Stimulated activated memory B cell treated with anti-CD40 and anti-IgM and Interleukin-4, amounts not matched to agents 10 μg/mL and 1 μg/mL and 100 μg/mL, for 72 hours (primary cell): ENCODE data around the gene SERINC2.

Source experiments
- ATAC-seq: fragments of 150-1000 bp; cut with Tn5 transposase; 2 replicates; pipeline ENCODE4 v1.10.0; 2021
- H3K27ac Mint-ChIP-seq: one replicate; pipeline ENCODE4 v1.8.0; 2022; ENCODE audit warnings: mild to moderate bottlenecking, mixed read lengths
- H3K27me3 Mint-ChIP-seq: one replicate; pipeline ENCODE4 v1.8.0; 2022; ENCODE audit warnings: mixed read lengths
- H3K36me3 Mint-ChIP-seq: one replicate; pipeline ENCODE4 v1.8.0; 2022; ENCODE audit warnings: mixed read lengths
- H3K4me1 Mint-ChIP-seq: one replicate; pipeline ENCODE4 v1.8.0; 2022; ENCODE audit warnings: mixed read lengths
- H3K4me3 Mint-ChIP-seq: one replicate; pipeline ENCODE4 v1.8.0; 2022; ENCODE audit warnings: mild to moderate bottlenecking, moderate library complexity, mixed read lengths
- H3K9me3 Mint-ChIP-seq: one replicate; pipeline ENCODE4 v1.8.0; 2022; ENCODE audit warnings: mixed read lengths

Gene SERINC2

GRCh38 chr1:31398246-31398645 is 14.8 kb upstream of the SERINC2 start:
- H3K27ac Mint-ChIP-seq = no peak overlapping the region
- ATAC-seq = no peak
- peaks cover 19% of the 10 kb centered on the region for H3K4me1 Mint-ChIP-seq
- no peaks in the 10 kb centered on the region for H3K27me3 Mint-ChIP-seq
- no peaks in the 10 kb centered on the region for H3K9me3 Mint-ChIP-seq
- no peaks in the 10 kb centered on the region for H3K36me3 Mint-ChIP-seq
- H3K4me3 Mint-ChIP-seq = no peak overlapping the region

GRCh38 chr1:31399976-31400375 is 13.0 kb upstream of the SERINC2 start:
- no peak overlapping the region for H3K4me3 Mint-ChIP-seq
- no peaks in the 10 kb centered on the region for H3K36me3 Mint-ChIP-seq
- no peak for ATAC-seq
- no peaks in the 10 kb centered on the region for H3K27me3 Mint-ChIP-seq
- no peaks in the 10 kb centered on the region for H3K9me3 Mint-ChIP-seq
- no peak overlapping the region for H3K27ac Mint-ChIP-seq
- H3K4me1 Mint-ChIP-seq = peaks cover 10% of the 10 kb centered on the region

GRCh38 chr1:31400393-31400792 is 12.6 kb upstream of the SERINC2 start:
- no peaks in the 10 kb centered on the region for H3K27me3 Mint-ChIP-seq
- H3K4me3 Mint-ChIP-seq = no peak overlapping the region
- no peak for ATAC-seq
- H3K27ac Mint-ChIP-seq = no peak overlapping the region
- peaks cover 6% of the 10 kb centered on the region for H3K4me1 Mint-ChIP-seq
- H3K36me3 Mint-ChIP-seq = no peaks in the 10 kb centered on the region
- H3K9me3 Mint-ChIP-seq = no peaks in the 10 kb centered on the region

- peaks cover 6% of the 10 kb centered on the region for H3K4me1 Mint-ChIP-seq
- H3K9me3 Mint-ChIP-seq = no peaks in the 10 kb centered on the region
- no peak overlapping the region for H3K4me3 Mint-ChIP-seq
- ATAC-seq = no peak
- H3K27ac Mint-ChIP-seq = no peak overlapping the region
- no peaks in the 10 kb centered on the region for H3K36me3 Mint-ChIP-seq
- H3K27me3 Mint-ChIP-seq = no peaks in the 10 kb centered on the region
Observed at GRCh38 chr1:31401241-31401640, 11.8 kb upstream of the SERINC2 start.

- no peaks in the 10 kb centered on the region for H3K4me1 Mint-ChIP-seq
- no peaks in the 10 kb centered on the region for H3K36me3 Mint-ChIP-seq
- no peak overlapping the region for H3K4me3 Mint-ChIP-seq
- no peaks in the 10 kb centered on the region for H3K9me3 Mint-ChIP-seq
- ATAC-seq = no peak
- H3K27ac Mint-ChIP-seq = no peak overlapping the region
- peaks cover 26% of the 10 kb centered on the region for H3K27me3 Mint-ChIP-seq
Observed at GRCh38 chr1:31405578-31406245, 7.3 kb upstream of the SERINC2 start.

- ATAC-seq = no peak
- peaks cover 40% of the 10 kb centered on the region for H3K27me3 Mint-ChIP-seq
- H3K9me3 Mint-ChIP-seq = no peaks in the 10 kb centered on the region
- peaks cover 6% of the 10 kb centered on the region for H3K4me1 Mint-ChIP-seq
- H3K36me3 Mint-ChIP-seq = no peaks in the 10 kb centered on the region
- no peak overlapping the region for H3K4me3 Mint-ChIP-seq
- no peak overlapping the region for H3K27ac Mint-ChIP-seq
Observed at GRCh38 chr1:31407029-31407626, 5.9 kb upstream of the SERINC2 start.

GRCh38 chr1:31408788-31409318 is 4.2 kb upstream of the SERINC2 start:
- no peak overlapping the region for H3K27ac Mint-ChIP-seq
- no peak for ATAC-seq
- no peaks in the 10 kb centered on the region for H3K9me3 Mint-ChIP-seq
- peaks cover 16% of the 10 kb centered on the region for H3K4me1 Mint-ChIP-seq
- H3K36me3 Mint-ChIP-seq = no peaks in the 10 kb centered on the region
- no peak overlapping the region for H3K4me3 Mint-ChIP-seq
- peaks cover 52% of the 10 kb centered on the region for H3K27me3 Mint-ChIP-seq

GRCh38 chr1:31409946-31410858 is 2.8 kb upstream of the SERINC2 start:
- Mint-ChIP-seq H3K4me3 (no peak overlapping the region), H3K4me1 (peaks cover 19% of the 10 kb centered on the region), H3K36me3 (no peaks in the 10 kb centered on the region), H3K27ac (no peak overlapping the region), H3K27me3 (peaks cover 65% of the 10 kb centered on the region), H3K9me3 (no peaks in the 10 kb centered on the region)
- no peak for ATAC-seq

GRCh38 chr1:31410871-31411270 is 2.1 kb upstream of the SERINC2 start:
- peaks cover 72% of the 10 kb centered on the region for H3K27me3 Mint-ChIP-seq
- no peak overlapping the region for H3K4me3 Mint-ChIP-seq
- peaks cover 19% of the 10 kb centered on the region for H3K4me1 Mint-ChIP-seq
- H3K36me3 Mint-ChIP-seq = no peaks in the 10 kb centered on the region
- no peaks in the 10 kb centered on the region for H3K9me3 Mint-ChIP-seq
- no peak for ATAC-seq
- H3K27ac Mint-ChIP-seq = no peak overlapping the region

- no peak for ATAC-seq
- no peaks in the 10 kb centered on the region for H3K36me3 Mint-ChIP-seq
- H3K4me1 Mint-ChIP-seq = peaks cover 19% of the 10 kb centered on the region
- H3K4me3 Mint-ChIP-seq = peak overlapping the region; percentile 60
- no peak overlapping the region for H3K27ac Mint-ChIP-seq
- peaks cover 85% of the 10 kb centered on the region for H3K27me3 Mint-ChIP-seq
- no peaks in the 10 kb centered on the region for H3K9me3 Mint-ChIP-seq
Observed at GRCh38 chr1:31412205-31412604, 808 bp upstream of the SERINC2 start.

- Mint-ChIP-seq H3K36me3 (no peaks in the 10 kb centered on the region), H3K4me1 (peaks cover 19% of the 10 kb centered on the region), H3K4me3 (peak overlapping the region; percentile 83), H3K27me3 (peaks cover 87% of the 10 kb centered on the region), H3K9me3 (no peaks in the 10 kb centered on the region), H3K27ac (peak overlapping the region; percentile 38)
- ATAC-seq = peak; percentile 41
Observed at GRCh38 chr1:31413405-31414001, 490 bp downstream of the SERINC2 start.

GRCh38 chr1:31414980-31415370 is 2.0 kb downstream of the SERINC2 start:
- H3K27me3 Mint-ChIP-seq = peaks cover 72% of the 10 kb centered on the region
- ATAC-seq = no peak
- no peak overlapping the region for H3K27ac Mint-ChIP-seq
- peaks cover 19% of the 10 kb centered on the region for H3K4me1 Mint-ChIP-seq
- no peaks in the 10 kb centered on the region for H3K36me3 Mint-ChIP-seq
- no peak overlapping the region for H3K4me3 Mint-ChIP-seq
- no peaks in the 10 kb centered on the region for H3K9me3 Mint-ChIP-seq

GRCh38 chr1:31415658-31416057 is 2.6 kb downstream of the SERINC2 start:
- Mint-ChIP-seq H3K4me3 (no peak overlapping the region), H3K36me3 (no peaks in the 10 kb centered on the region), H3K9me3 (no peaks in the 10 kb centered on the region), H3K27me3 (peaks cover 68% of the 10 kb centered on the region), H3K4me1 (peaks cover 19% of the 10 kb centered on the region), H3K27ac (no peak overlapping the region)
- no peak for ATAC-seq

- H3K27ac Mint-ChIP-seq = no peak overlapping the region
- H3K9me3 Mint-ChIP-seq = no peaks in the 10 kb centered on the region
- no peaks in the 10 kb centered on the region for H3K36me3 Mint-ChIP-seq
- no peak for ATAC-seq
- peaks cover 62% of the 10 kb centered on the region for H3K27me3 Mint-ChIP-seq
- H3K4me1 Mint-ChIP-seq = peaks cover 18% of the 10 kb centered on the region
- H3K4me3 Mint-ChIP-seq = no peak overlapping the region
Observed at GRCh38 chr1:31416101-31416736, 3.2 kb downstream of the SERINC2 start.

GRCh38 chr1:31417148-31417547 is 4.1 kb downstream of the SERINC2 start:
- Mint-ChIP-seq H3K4me1 (peaks cover 13% of the 10 kb centered on the region), H3K27ac (no peak overlapping the region), H3K4me3 (no peak overlapping the region), H3K27me3 (peaks cover 53% of the 10 kb centered on the region), H3K36me3 (no peaks in the 10 kb centered on the region), H3K9me3 (no peaks in the 10 kb centered on the region)
- ATAC-seq = no peak
